B cell (primary cell): ENCODE measurements around the gene FIBIN.

Experiments used
- CTCF ChIP-seq: fragments of 200-600 bp; IDR thresholded peaks from one replicate; pipeline ENCODE4 v1.8.0; 2022; ENCODE audit warnings: antibody characterized with exemption, mild to moderate bottlenecking
- EZH2 ChIP-seq: IDR thresholded peaks from 2 replicates; pipeline ENCODE4 v1.6.1; 2012; ENCODE audit warnings: borderline replicate concordance, low read depth, mild to moderate bottlenecking, moderate library complexity, low read length; ENCODE audit not compliant: insufficient read depth, poor library complexity, severe bottlenecking

GRCh38 chr11:26974996-26975395 lies 18.9 kb upstream of the FIBIN start:
- no peak for TF ChIP-seq CTCF
- TF ChIP-seq EZH2, result no peak
